Muscle layer of duodenum (tissue), 2 donors: ENCODE results near the gene ELFN1.

Source experiments
- H3K27ac ChIP-seq: one replicate; pipeline ENCODE4 v1.7.0; 2013; ENCODE audit warnings: mild to moderate bottlenecking, low read length
- H3K27me3 ChIP-seq: one replicate; pipeline ENCODE4 v1.7.0; 2013; ENCODE audit warnings: low read depth, mild to moderate bottlenecking, control low read depth, low read length
- H3K36me3 ChIP-seq, 2 donors: one replicate each; pipeline ENCODE4 v1.7.0; 2013; ENCODE audit warnings: low read length in 2 of 2, control low read depth in 1 of 2, mild to moderate bottlenecking in 1 of 2; ENCODE audit not compliant: insufficient read depth in 2 of 2, control insufficient read depth in 1 of 2
- H3K4me1 ChIP-seq, 2 donors: one replicate each; pipeline ENCODE4 v1.7.0; 2013; ENCODE audit warnings: low read length in 2 of 2, mild to moderate bottlenecking in 2 of 2, control low read depth in 1 of 2, moderate library complexity in 1 of 2; ENCODE audit not compliant: insufficient read depth in 2 of 2, control insufficient read depth in 1 of 2
- H3K4me3 ChIP-seq, 2 donors: one replicate each; pipeline ENCODE4 v1.7.0; 2013; ENCODE audit warnings: low read length in 2 of 2, low read depth in 1 of 2, mild to moderate bottlenecking in 1 of 2
- H3K9me3 ChIP-seq, 2 donors: one replicate each; pipeline ENCODE4 v1.7.0; 2013; ENCODE audit warnings: low read length in 2 of 2, control low read depth in 1 of 2, mild to moderate bottlenecking in 1 of 2; ENCODE audit not compliant: control insufficient read depth in 1 of 2
- donor health status: healthy.

ELFN1 gene

GRCh38 chr7:1787681-1788235 is 117.7 kb downstream of the ELFN1 start:
- Histone ChIP-seq H3K4me1 (no peaks in the 10 kb centered on the region), H3K27ac (no peak overlapping the region), H3K36me3 (no peaks in the 10 kb centered on the region), H3K9me3 (peaks cover 5 to 13% of the 10 kb centered on the region in 2 donors), H3K27me3 (no peaks in the 10 kb centered on the region), H3K4me3 (no peak overlapping the region)

- H3K27ac ChIP-seq = no peak overlapping the region
- H3K9me3 ChIP-seq = peaks cover 15 to 29% of the 10 kb centered on the region in 2 donors
- H3K4me1 ChIP-seq = no peaks in the 10 kb centered on the region
- H3K27me3 ChIP-seq = no peaks in the 10 kb centered on the region
- no peaks in the 10 kb centered on the region for H3K36me3 ChIP-seq
- H3K4me3 ChIP-seq = peak overlapping the region in 1 of 2 donors; percentile 12
These were observed 124.9 kb downstream of the ELFN1 start for GRCh38 chr7:1794888-1795542.
